H1 (cell line): ENCODE data around the gene LRG1. TPM values are rescaled to one million over a fixed set of nuclear protein-coding genes. Genes with fewer than 3 reads are reported as not detected.

Experiments used
- CTCF ChIA-PET: fragments of 300-600 bp; sonication (Branson Sonifier 250); formaldehyde crosslinking; loops from one replicate; lab custom pipeline; 2021; ENCODE audit not compliant: partially characterized antibody; lab: Charles Lee
- POLR2A ChIA-PET: fragments of 300-600 bp; sonication (Branson Sonifier 250); formaldehyde crosslinking; loops from one replicate; lab custom pipeline; 2021; ENCODE audit warnings: inconsistent platforms; ENCODE audit not compliant: partially characterized antibody; lab: Charles Lee
- DNase-seq, 2 experiments: peaks; one replicate each; pipeline versions ENCODE4 v3.0.0 to v3.0.0-alpha.2; 2010 to 2022; ENCODE audit warnings: low spot score in 2 of 2, low read depth in 1 of 2, mixed read lengths in 1 of 2
- FAIRE-seq: peaks from 2 replicates; lab custom pipeline; 2011; peaks lifted over from hg19 to GRCh38; lab: Jason Lieb, UNC
- H2AFZ ChIP-seq: 2 replicates; pipeline ENCODE4 v1.8.1; 2012; ENCODE audit warnings: low read length, inconsistent platforms
- H2AK5ac ChIP-seq: 2 replicates; pipeline ENCODE4 v1.6.1; 2013; ENCODE audit warnings: low read depth, low read length
- H2BK120ac ChIP-seq: replicated peaks from 2 replicates; pipeline ENCODE3; 2013; ENCODE audit warnings: low read depth, low read length, inconsistent platforms
- H2BK12ac ChIP-seq: 2 replicates; pipeline ENCODE4 v1.6.1; 2013; ENCODE audit warnings: low read depth, low read length
- H2BK15ac ChIP-seq: 2 replicates; pipeline ENCODE4 v1.6.1; 2013; ENCODE audit warnings: low read length
- H2BK20ac ChIP-seq: 2 replicates; pipeline ENCODE4 v1.6.1; 2013; ENCODE audit warnings: low read length
- H2BK5ac ChIP-seq: 2 replicates; pipeline ENCODE4 v1.6.1; 2013; ENCODE audit warnings: low read depth, low read length
- H3K14ac ChIP-seq: 2 replicates; pipeline ENCODE4 v1.6.1; 2013; ENCODE audit warnings: inconsistent platforms; ENCODE audit not compliant: insufficient read length
- H3K18ac ChIP-seq: 2 replicates; pipeline ENCODE4 v1.6.1; 2013; ENCODE audit warnings: low read length; ENCODE audit errors: extremely low read depth
- H3K23ac ChIP-seq: 2 replicates; pipeline ENCODE4 v1.6.1; 2013; ENCODE audit warnings: inconsistent platforms; ENCODE audit not compliant: insufficient read length
- H3K23me2 ChIP-seq: 2 replicates; pipeline ENCODE4 v1.6.1; 2013; ENCODE audit warnings: low read depth, low read length
- H3K27ac ChIP-seq: 2 replicates; pipeline ENCODE4 v1.6.1; 2011; ENCODE audit warnings: low read depth, low read length, inconsistent platforms
- H3K27me3 ChIP-seq, 4 experiments: replicated peaks in 1 of 4; 1 replicate in 1 of 4; 2 replicates in 3 of 4; pipeline versions ENCODE4 v1.6.1 to v1.8.1; 2011 to 2013; ENCODE audit warnings: low read length in 3 of 4, mild to moderate bottlenecking in 3 of 4, inconsistent platforms in 2 of 4, mixed read lengths in 2 of 4, moderate library complexity in 1 of 4; ENCODE audit not compliant: control insufficient read depth in 3 of 4, insufficient read depth in 3 of 4; ENCODE audit errors: extremely low read depth in 1 of 4
- H3K36me3 ChIP-seq, 4 experiments: 2 replicates each; pipeline versions ENCODE4 v1.6.1 to v1.8.1; 2011 to 2013; ENCODE audit warnings: mild to moderate bottlenecking in 4 of 4, low read length in 3 of 4, moderate library complexity in 2 of 4, control low read depth in 1 of 4, inconsistent platforms in 1 of 4; ENCODE audit not compliant: insufficient read depth in 4 of 4, control insufficient read depth in 2 of 4
- H3K4ac ChIP-seq: replicated peaks from 2 replicates; pipeline ENCODE3; 2013; ENCODE audit warnings: low read length, low read depth, mixed read lengths, inconsistent platforms; ENCODE audit not compliant: insufficient read length
- H3K4me1 ChIP-seq, 4 experiments: replicated peaks in 1 of 4; 1 replicate in 1 of 4; 2 replicates in 3 of 4; pipeline versions ENCODE4 v1.6.1 to v1.8.1; 2011 to 2013; ENCODE audit warnings: low read length in 3 of 4, inconsistent platforms in 2 of 4, mixed read lengths in 1 of 4; ENCODE audit not compliant: insufficient read depth in 4 of 4, control insufficient read depth in 3 of 4
- H3K4me2 ChIP-seq, 2 experiments: 2 replicates each; pipeline versions ENCODE4 v1.6.1 to v1.8.1; 2011 to 2013; ENCODE audit warnings: low read depth in 2 of 2, low read length in 2 of 2, control low read depth in 1 of 2, inconsistent platforms in 1 of 2, mild to moderate bottlenecking in 1 of 2; ENCODE audit not compliant: insufficient read depth in 1 of 2
- H3K4me3 ChIP-seq, 4 experiments: fragments of 200-600, 300-600 bp in 1 of 4; sonication (generic), shearing (Covaris generic), sonication (Bioruptor Twin) in 1 of 4; 2 replicates each; pipeline versions ENCODE4 v1.5.1 to v1.8.1; 2011 to 2016; ENCODE audit warnings: low read length in 4 of 4, low read depth in 3 of 4, control low read depth in 2 of 4, inconsistent platforms in 2 of 4, mild to moderate bottlenecking in 2 of 4, mixed read lengths in 1 of 4, moderate library complexity in 1 of 4; ENCODE audit not compliant: insufficient read depth in 2 of 4; ENCODE audit errors: extremely low read depth in 1 of 4
- H3K56ac ChIP-seq: replicated peaks from 2 replicates; pipeline ENCODE3; 2013; ENCODE audit warnings: low read depth, mild to moderate bottlenecking, mixed read lengths, low read length, inconsistent platforms; ENCODE audit not compliant: insufficient read length
- H3K79me1 ChIP-seq: 2 replicates; pipeline ENCODE4 v1.6.1; 2013; ENCODE audit warnings: low read depth, low read length, control low read depth
- H3K79me2 ChIP-seq, 2 experiments: 2 replicates each; pipeline versions ENCODE4 v1.6.1 to v1.8.1; 2012 to 2013; ENCODE audit warnings: low read length in 2 of 2, mild to moderate bottlenecking in 2 of 2, inconsistent platforms in 1 of 2; ENCODE audit not compliant: insufficient read depth in 2 of 2, control insufficient read depth in 1 of 2
- H3K9ac ChIP-seq, 4 experiments: replicated peaks in 1 of 4; 1 replicate in 1 of 4; 2 replicates in 3 of 4; pipeline versions ENCODE4 v1.6.1 to v1.8.1; 2011 to 2013; ENCODE audit warnings: low read depth in 3 of 4, low read length in 3 of 4, control low read depth in 2 of 4, mild to moderate bottlenecking in 2 of 4, moderate library complexity in 2 of 4, inconsistent platforms in 1 of 4; ENCODE audit errors: extremely low read depth in 1 of 4
- H3K9me3 ChIP-seq, 2 experiments: 2 replicates each; pipeline versions ENCODE4 v1.6.1 to v1.8.1; 2012 to 2013; ENCODE audit warnings: mild to moderate bottlenecking in 2 of 2, moderate library complexity in 2 of 2, control low read depth in 1 of 2, inconsistent platforms in 1 of 2, low read depth in 1 of 2, low read length in 1 of 2, mixed read lengths in 1 of 2; ENCODE audit not compliant: insufficient read depth in 2 of 2
- H4K20me1 ChIP-seq, 2 experiments: replicated peaks in 1 of 2; 2 replicates each; pipeline versions ENCODE3 to v1.8.1; 2011 to 2013; ENCODE audit warnings: inconsistent platforms in 2 of 2, low read length in 2 of 2, mild to moderate bottlenecking in 1 of 2; ENCODE audit not compliant: insufficient read depth in 2 of 2, control insufficient read depth in 1 of 2
- H4K5ac ChIP-seq: 2 replicates; pipeline ENCODE4 v1.6.1; 2013; ENCODE audit warnings: low read length, low read depth, mixed read lengths, inconsistent platforms; ENCODE audit not compliant: insufficient read length
- H4K8ac ChIP-seq: 2 replicates; pipeline ENCODE4 v1.8.0; 2013; ENCODE audit warnings: mild to moderate bottlenecking, moderate library complexity, low read length, inconsistent platforms; ENCODE audit not compliant: insufficient read depth; ENCODE audit errors: extremely low read depth
- H4K91ac ChIP-seq: replicated peaks from 2 replicates; pipeline ENCODE3; 2013; ENCODE audit warnings: low read length, mixed read lengths, inconsistent platforms; ENCODE audit not compliant: insufficient read length
- EP300 ChIP-seq, 2 experiments: IDR thresholded peaks; 1 replicate in 1 of 2; 2 replicates in 1 of 2; pipeline ENCODE4 v1.6.1; 2011 to 2012; ENCODE audit warnings: low read depth in 2 of 2, low read length in 2 of 2, mild to moderate bottlenecking in 2 of 2, borderline replicate concordance in 1 of 2, inconsistent platforms in 1 of 2, moderate library complexity in 1 of 2
- WGBS, 2 experiments: shearing (Covaris generic) in 1 of 2; methylation state at CpG; one replicate each; pipeline versions ENCODE4 v1.1.6 to v1.1.7; 2013 to 2015; ENCODE audit warnings: low lambda C conversion rate in 2 of 2, mixed read lengths in 2 of 2, inconsistent platforms in 1 of 2, low coverage in 1 of 2, missing lambda C conversion rate in 1 of 2; ENCODE audit not compliant: insufficient replicate concordance in 2 of 2, insufficient coverage in 1 of 2, insufficient read length in 1 of 2; ENCODE audit errors: extremely low coverage in 1 of 2, missing lambda C conversion rate in 1 of 2; 5-methylcytosine and 5-hydroxymethylcytosine counted together
- polyA plus RNA-seq, 7 experiments: library from polyadenylated mRNA; depleted of rRNA in 3 of 7; stranded (reverse) in 5 of 7; unstranded in 2 of 7; fragments of >200 nt in 5 of 7; fragments of 200-250 nt in 2 of 7; gene quantifications; 1 replicate in 5 of 7; 2 replicates in 1 of 7; 4 replicates in 1 of 7; pipeline versions ENCODE4 v1.2.1 to v1.2.3, GENCODE V29; 2011 to 2013; ENCODE audit warnings: missing spikeins in 2 of 7, mixed read lengths in 2 of 7
- total RNA-seq: library from RNA; stranded (reverse); fragmentation: NEBNext Ultra II Directional; extraction: Animal tissue kit (Norgen Biotek cat#: 25700); gene quantifications from 2 replicates; pipeline ENCODE4 v1.2.1, GENCODE V29; 2021

The LRG1 gene
- total and polyA plus RNA-seq, 2 of the 8 experiments (the other 6 are each of a cell fraction or from before 2014, with no cell fraction given) = 0.48 to 0.79 TPM

- H3K79me2 ChIP-seq = no peaks in the 10 kb centered on the region
- H4K8ac ChIP-seq = no peak overlapping the region
- no peak overlapping the region for H3K18ac ChIP-seq
- H3K23ac ChIP-seq = no peak overlapping the region
- no peak overlapping the region for H2BK20ac ChIP-seq
- ChIA-PET CTCF (interaction anchor here (0.6 to 11.6 kb wide), 3 partner anchors 8 to 68 kb away, joined by 3 to 174 read pairs (median 3); no protein-coding TSS in a partner anchor), POLR2A (no interaction called here)
- TF ChIP-seq EP300 (IDR thresholded peaks at IDR 0.05; ENCODE audit: borderline replicate concordance in 1 of 2, low read depth in 2 of 2, low read length in 2 of 2) = no peak
- no peaks in the 10 kb centered on the region for H3K9me3 ChIP-seq
- H3K56ac ChIP-seq = no peak overlapping the region
- no peak overlapping the region for H2BK120ac ChIP-seq
- H3K4ac ChIP-seq = no peak overlapping the region
- H3K9ac ChIP-seq = no peak overlapping the region
- H3K79me1 ChIP-seq = no peaks in the 10 kb centered on the region
- H2BK12ac ChIP-seq = no peak overlapping the region
- H2BK5ac ChIP-seq = no peak overlapping the region
- no peak overlapping the region for H2AFZ ChIP-seq
- H4K20me1 ChIP-seq = peaks cover 0 to 3% of the 10 kb centered on the region in 2 experiments
- no peak for FAIRE-seq
- H2AK5ac ChIP-seq = no peak overlapping the region
- H4K5ac ChIP-seq = no peak overlapping the region
- no peak overlapping the region for H3K4me2 ChIP-seq
- no peaks in the 10 kb centered on the region for H3K36me3 ChIP-seq
- peaks cover 0 to 4% (median 3%) of the 10 kb centered on the region in 4 experiments; a peak in 3 of 7 replicates for H3K4me1 ChIP-seq
- 82% methylated on average over 25 of the region's 28 CpGs; no CpG with 5 or more reads in 1 of the 2 experiments for WGBS, 2 experiments
- no peak overlapping the region for H2BK15ac ChIP-seq
- peaks cover 0 to 18% (median 15%) of the 10 kb centered on the region in 4 experiments; a peak in 4 of 7 replicates for H3K27me3 ChIP-seq
- no peak for DNase-seq
- no peak overlapping the region for H3K4me3 ChIP-seq
- no peak overlapping the region for H3K27ac ChIP-seq
- no peak overlapping the region for H4K91ac ChIP-seq
- H3K23me2 ChIP-seq = peaks cover 4% of the 10 kb centered on the region; the same call in 1 of the 2 replicates
- H3K14ac ChIP-seq = no peak overlapping the region
Observed at GRCh38 chr19:4531562-4532165, 8.2 kb downstream of the LRG1 start.
